ENCODE measurements around the gene SKA3.

SKA3 gene

DNA sequence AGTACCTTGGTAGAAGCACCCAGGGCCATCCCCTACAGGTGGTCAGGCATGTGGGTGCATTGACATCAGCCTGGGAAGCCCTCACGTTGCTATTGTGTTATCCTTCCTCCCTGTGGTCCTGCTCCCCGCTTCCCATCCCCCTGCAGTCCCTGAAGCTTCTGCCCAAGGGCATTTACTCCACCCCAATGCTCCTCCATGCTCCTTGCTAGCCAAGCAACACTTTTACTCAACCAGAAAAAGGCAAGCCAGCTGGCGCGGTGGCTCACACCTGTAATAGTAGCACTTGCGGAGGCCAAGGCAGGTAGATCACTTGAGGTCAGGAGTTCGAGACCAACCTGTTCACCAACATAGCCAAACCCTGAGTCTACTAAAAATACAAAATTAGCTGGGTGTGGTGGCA, 60.2 kb downstream of the SKA3 start:
- DNase-seq (ENCODE audit: low read depth in 1 of 2, low spot score in 1 of 2) = no peak

DNA sequence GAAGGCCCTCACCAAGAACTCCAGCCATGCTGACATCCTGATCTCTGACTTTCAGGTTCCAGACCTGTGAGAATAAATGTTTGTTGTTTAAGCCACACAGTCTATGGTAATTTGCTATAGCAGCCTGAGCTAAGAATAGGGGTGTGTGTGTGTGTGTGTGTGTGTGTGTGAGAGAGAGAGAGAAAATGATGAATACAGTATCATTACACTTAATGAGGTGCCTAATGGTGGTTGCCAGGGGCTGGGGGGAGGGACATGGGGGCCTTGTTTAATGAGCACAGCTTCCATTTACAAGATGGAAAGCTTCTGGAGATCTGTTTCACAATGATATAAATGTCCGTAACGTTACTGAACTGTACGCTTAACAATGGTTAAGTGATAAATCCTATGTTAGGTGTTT, 61.1 kb downstream of the SKA3 start:
- no peak for DNase-seq (ENCODE audit: low read depth in 1 of 2, low spot score in 1 of 2)

DNA sequence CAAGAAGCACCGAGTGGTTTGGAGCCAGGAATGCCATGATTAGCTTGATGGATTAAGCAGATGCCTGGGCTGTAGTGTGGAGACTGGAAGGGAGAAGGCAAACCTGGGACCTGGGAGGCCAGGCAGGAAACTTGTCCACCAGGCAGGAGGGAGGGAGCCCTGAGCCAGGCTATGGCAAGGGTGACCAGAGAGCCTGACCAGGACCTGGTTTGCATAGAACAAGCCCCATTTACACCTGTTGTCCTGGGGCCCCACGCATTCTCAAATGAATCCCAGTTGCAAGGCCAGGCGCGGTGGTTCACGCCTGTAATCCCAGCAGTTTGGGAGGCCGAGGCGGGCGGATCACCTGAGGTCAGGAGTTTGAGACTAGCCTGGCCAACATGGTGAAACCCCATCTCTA, 64.8 kb downstream of the SKA3 start:
- no peak for DNase-seq (ENCODE audit: low read depth in 1 of 2, low spot score in 1 of 2)

DNA sequence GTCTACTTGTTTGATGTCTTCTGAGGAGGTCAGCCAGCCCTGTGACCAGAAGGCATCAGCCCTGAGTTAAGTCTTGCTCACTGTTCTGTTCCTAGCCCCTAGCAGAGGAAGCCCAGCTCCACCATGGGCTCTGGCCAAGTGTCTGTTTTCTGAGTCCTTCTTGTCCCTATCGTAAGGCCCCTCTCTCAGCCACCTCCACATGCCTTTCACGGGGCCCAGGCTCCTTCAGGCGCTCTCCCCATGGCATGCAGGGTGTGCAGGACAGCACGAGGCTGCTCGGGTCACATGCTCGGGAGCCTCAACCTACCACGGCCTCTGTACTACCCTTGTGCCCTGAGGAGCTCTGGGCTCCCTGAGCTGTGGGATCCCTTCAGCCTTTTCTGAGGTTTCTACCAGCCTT, 67.2 kb downstream of the SKA3 start:
- DNase-seq (ENCODE audit: low read depth in 1 of 2, low spot score in 1 of 2) = no peak

DNA sequence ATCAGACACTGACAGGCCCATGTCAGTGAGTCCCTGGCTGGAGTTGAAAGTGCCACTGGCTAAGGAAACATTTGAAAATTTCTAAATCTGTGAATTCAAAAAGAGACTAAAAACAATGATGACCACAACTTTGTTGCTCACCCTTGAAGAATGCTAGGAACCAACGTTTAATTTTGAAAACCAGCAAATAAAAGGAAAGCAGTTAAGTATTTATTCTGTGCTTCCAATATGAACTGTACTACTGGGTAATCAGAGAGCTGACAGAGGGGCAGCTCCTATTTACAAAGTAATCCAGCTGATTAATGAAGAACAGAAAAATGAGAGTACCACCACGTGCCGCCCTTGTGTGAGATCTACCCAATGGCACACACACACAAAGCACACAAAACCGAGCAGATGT, 70.3 kb downstream of the SKA3 start:
- DNase-seq (ENCODE audit: low read depth in 1 of 2, low spot score in 1 of 2) = no peak

DNA sequence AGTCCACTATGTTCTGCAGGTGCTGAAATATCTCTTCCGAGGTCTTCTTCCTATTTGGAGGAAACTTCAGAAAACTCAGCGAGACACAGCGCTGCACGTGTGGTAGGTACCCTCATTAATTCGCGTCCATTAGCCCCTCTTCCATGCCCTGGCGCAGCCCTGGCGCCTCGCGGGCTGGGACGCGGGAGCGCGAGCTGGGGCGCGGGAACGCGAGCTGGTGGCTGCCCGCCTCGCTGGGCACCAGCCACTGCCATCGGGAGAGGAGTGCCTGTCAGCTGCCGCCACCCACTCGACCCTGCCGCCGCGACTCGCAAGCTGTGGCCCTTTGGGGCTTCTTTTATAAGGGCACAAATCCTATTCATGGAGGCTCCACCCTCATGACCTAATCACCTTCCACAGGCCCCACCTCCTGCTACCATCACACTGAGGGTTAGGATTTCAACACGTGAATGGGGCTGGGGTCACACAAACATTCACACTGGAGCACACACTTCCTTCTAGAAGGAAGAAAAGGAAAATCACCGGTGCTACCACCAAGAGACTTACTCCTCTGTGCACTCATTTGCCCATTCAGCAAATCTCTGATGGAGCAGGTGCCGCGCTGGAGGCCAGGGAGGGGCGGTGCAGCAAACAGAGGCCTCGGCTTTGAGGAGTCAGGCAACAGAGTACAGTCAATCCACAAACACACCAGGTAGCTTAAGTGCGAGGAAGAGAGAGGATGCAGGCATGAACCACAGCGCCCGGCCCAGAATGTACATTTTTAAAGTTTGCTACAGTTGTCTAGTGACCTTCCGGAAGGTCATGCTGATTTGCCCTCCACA, 71.9 kb downstream of the SKA3 start:
- DNase-seq (ENCODE audit: low read depth in 1 of 2, low spot score in 1 of 2) = no peak
